IPS-20b (cell line): Measurements from ENCODE around the gene TMCO4.
"Not testable (repeated sequence)": the region's sequence is repeated elsewhere in the genome, so short reads cannot be mapped to it uniquely, and the experiment has no call there.

Experiments used
- H3K27ac ChIP-seq: one replicate; pipeline ENCODE4 v1.5.1; 2013; ENCODE audit warnings: low read length
- H3K27me3 ChIP-seq: 2 replicates; pipeline ENCODE4 v1.6.1; 2013; ENCODE audit warnings: mild to moderate bottlenecking, low read length, inconsistent platforms; ENCODE audit not compliant: insufficient read depth
- H3K36me3 ChIP-seq: 2 replicates; pipeline ENCODE4 v1.6.1; 2013; ENCODE audit warnings: low read depth, mild to moderate bottlenecking, inconsistent platforms, low read length, moderate library complexity; ENCODE audit not compliant: insufficient read depth
- H3K4me1 ChIP-seq: 2 replicates; pipeline ENCODE4 v1.6.1; 2013; ENCODE audit warnings: mild to moderate bottlenecking, control low read depth, inconsistent platforms, low read length, moderate library complexity; ENCODE audit not compliant: insufficient read depth
- H3K4me3 ChIP-seq: 2 replicates; pipeline ENCODE4 v1.5.1; 2013; ENCODE audit warnings: mild to moderate bottlenecking, low read length, inconsistent platforms
- H3K9ac ChIP-seq: 2 replicates; pipeline ENCODE4 v1.6.1; 2013; ENCODE audit warnings: low read depth, mild to moderate bottlenecking, inconsistent platforms, low read length, moderate library complexity
- H3K9me3 ChIP-seq: 2 replicates; pipeline ENCODE4 v1.6.1; 2013; ENCODE audit warnings: mild to moderate bottlenecking, low read depth, low read length, inconsistent platforms; ENCODE audit not compliant: insufficient read depth

The TMCO4 gene

DNA sequence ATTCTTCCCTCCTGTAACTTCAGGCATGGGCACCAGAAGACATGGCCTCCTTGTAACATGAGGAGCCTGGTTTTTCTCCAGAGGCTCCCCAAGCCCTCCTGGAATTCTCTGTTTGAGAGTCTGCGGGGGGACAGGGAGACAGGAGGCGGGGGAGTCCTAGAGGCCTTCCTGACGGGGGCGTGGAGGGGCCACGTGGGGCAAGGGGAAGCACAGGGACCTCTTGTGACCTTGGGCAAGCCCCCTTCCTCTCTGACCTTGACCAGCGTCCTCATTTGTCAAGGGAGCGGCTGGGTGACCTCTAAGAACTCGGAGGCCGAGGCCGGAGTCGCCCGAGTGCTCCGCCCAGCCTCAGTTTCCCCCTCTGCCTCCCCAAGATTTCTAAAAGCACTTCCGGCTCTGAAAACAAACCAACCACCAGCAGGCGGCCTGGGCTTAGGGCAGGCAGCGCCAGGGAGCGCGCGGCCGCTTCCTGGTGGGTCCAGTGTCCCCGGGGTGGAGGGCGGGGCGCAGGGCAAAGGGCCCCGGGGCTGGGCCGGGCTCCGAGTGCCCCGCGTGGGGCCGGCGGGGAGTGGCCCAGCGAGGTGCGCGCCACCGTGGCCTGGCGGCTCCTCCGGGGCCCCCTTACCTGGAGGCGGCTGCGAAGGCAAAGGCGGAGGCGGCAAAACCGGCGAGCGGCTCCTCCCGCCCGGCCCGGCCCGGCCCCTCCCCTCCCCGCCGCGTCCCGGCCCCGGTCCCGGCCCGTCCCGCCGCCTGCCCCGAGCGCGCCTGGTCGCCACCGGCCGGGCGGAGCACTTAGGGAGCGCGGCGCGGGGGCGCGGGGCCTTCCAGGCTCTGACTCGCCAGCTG is at the start of gene TMCO4:
TMCO4 (minus strand) TSS at position 687 of the 846 bp plus-strand sequence. CDS start 19,158 bp downstream, outside the sequence.
- peaks cover 38% of the 10 kb centered on the region for H3K27me3 ChIP-seq
- peak within 1 kb of the TSS; percentile 56; the same call in 1 of the 2 replicates for H3K4me3 ChIP-seq
- no peak within 1 kb of the TSS; the same call in 1 of the 2 replicates for H3K9ac ChIP-seq
- H3K27ac ChIP-seq: no peak within 1 kb of the TSS
- H3K4me1 ChIP-seq: peaks cover 3% of the 10 kb centered on the region; the same call in 1 of the 2 replicates
- no peaks in the 10 kb centered on the region for H3K9me3 ChIP-seq
- H3K36me3 ChIP-seq: no peaks in the 10 kb centered on the region

GRCh38 chr1:19849307-19849706 is 49.6 kb upstream of the TMCO4 start:
- not testable (repeated sequence) for H3K9ac ChIP-seq, H3K27ac ChIP-seq, H3K4me3 ChIP-seq, H3K9me3 ChIP-seq, H3K4me1 ChIP-seq, H3K27me3 ChIP-seq, H3K36me3 ChIP-seq

DNA sequence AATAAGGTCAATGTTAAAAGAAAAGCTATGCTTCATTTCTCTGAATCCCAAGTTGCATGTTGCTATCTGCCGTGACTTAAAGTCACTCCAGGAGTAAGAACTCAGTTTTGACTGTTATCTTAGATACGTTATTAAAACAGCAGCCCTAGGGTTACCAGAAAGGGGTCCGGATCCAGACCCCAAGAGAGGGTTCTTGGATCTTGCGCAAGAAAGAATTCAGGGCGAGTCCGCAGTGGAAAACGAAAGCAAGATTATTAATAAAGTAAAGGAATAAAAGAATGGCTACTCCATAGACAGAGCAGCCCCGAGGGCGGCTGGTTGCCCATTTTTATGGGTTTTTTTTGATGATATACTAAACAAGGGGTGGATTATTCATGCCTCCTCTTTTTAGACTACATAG is 47.6 kb upstream of the TMCO4 start:
- not testable (repeated sequence) for H3K27me3 ChIP-seq

DNA sequence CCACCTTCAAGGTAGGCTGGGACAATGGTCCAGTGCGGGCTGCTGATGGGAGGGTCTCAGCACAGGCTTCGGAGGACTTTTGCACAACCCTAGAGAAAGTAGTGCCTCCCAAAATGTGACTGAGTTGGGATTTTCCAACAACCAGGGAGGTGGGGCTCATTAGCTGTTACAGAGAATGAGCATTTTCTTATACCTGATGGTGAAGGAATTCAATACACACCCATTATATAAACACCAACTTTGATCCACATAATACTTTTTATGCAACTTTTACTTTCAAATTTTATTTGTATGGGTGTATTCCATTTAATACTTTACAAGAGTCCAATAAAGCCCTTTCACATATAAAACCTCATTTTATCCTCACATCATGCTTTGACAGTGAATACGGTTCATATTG is 46.6 kb upstream of the TMCO4 start:
- Histone ChIP-seq H3K36me3 (no peaks in the 10 kb centered on the region), H3K27ac (no peak overlapping the region), H3K4me1 (no peaks in the 10 kb centered on the region), H3K27me3 (no peaks in the 10 kb centered on the region), H3K9me3 (no peaks in the 10 kb centered on the region), H3K4me3 (no peak overlapping the region), H3K9ac (no peak overlapping the region)

More for the DNA sequence above, 47.6 kb upstream of the TMCO4 start:
- not testable (repeated sequence) for H3K9me3 ChIP-seq, H3K9ac ChIP-seq, H3K36me3 ChIP-seq, H3K4me1 ChIP-seq, H3K27ac ChIP-seq, H3K4me3 ChIP-seq

- Histone ChIP-seq H3K4me3 (no peak overlapping the region), H3K27ac (no peak overlapping the region), H3K36me3 (no peaks in the 10 kb centered on the region), H3K9me3 (no peaks in the 10 kb centered on the region), H3K4me1 (no peaks in the 10 kb centered on the region), H3K9ac (no peak overlapping the region), H3K27me3 (no peaks in the 10 kb centered on the region)
These were observed 45.8 kb upstream of the TMCO4 start for GRCh38 chr1:19845555-19845954.

DNA sequence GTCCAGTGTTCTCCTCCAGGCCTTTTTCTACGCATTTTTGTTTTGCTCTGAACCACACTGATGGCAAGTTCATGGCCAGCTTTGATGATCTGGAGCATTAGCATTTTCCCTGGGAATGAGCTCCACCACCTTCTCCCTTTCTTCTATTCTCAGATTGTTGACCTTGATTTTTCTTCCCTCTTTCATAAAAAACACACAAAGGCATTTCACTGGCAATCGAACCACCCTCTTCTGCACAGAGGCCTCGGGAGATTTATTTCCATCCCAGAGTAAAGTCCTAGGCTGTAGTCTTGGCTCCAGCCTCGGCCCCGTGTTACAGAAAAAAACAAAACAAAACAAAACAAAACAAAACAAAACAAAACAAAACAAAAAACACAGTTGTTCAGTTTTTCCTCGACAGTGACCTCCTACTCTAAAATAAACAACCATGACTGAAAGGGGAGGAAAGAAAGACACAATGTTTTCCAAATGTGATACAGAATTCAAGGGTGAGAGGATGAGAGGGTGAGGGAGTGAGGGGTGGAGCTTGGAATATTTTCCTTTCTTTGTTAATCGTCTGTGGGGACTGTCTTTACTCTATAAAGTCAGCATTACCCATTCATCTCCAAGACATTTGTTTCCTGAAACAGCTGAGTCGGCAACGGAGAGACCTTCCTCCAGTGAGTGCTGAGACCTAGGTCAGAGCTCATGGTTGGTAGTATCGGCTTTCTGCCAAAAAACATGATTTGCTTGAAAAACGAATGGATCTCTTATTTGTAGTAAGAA is 45.2 kb upstream of the TMCO4 start:
- H3K9me3 ChIP-seq: no peaks in the 10 kb centered on the region
- H3K4me3 ChIP-seq: no peak overlapping the region
- H3K27me3 ChIP-seq: no peaks in the 10 kb centered on the region
- no peaks in the 10 kb centered on the region for H3K36me3 ChIP-seq
- H3K9ac ChIP-seq: no peak overlapping the region
- no peak overlapping the region for H3K27ac ChIP-seq
- H3K4me1 ChIP-seq: no peaks in the 10 kb centered on the region

DNA sequence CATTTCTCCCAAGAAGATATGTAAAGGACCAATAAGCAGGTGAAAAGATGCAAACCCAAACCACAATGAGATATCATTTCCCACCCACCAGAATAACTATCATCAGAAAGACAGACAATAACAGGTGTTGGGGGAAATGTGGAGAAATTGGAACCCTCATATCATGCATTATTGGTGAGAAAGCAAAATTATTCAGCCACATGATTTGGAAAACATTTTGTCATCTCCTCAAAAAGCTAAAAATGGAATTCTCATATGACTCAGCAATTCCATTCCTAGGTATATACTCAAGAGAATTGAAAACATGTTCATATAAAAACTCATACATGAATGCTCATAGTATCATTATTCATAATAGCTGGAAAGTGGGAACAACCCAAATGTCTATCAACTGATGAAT is 40.5 kb upstream of the TMCO4 start:
- Histone ChIP-seq H3K36me3 (no peaks in the 10 kb centered on the region), H3K27ac (no peak overlapping the region), H3K9ac (no peak overlapping the region), H3K4me3 (no peak overlapping the region), H3K9me3 (no peaks in the 10 kb centered on the region), H3K27me3 (no peaks in the 10 kb centered on the region), H3K4me1 (no peaks in the 10 kb centered on the region)

DNA sequence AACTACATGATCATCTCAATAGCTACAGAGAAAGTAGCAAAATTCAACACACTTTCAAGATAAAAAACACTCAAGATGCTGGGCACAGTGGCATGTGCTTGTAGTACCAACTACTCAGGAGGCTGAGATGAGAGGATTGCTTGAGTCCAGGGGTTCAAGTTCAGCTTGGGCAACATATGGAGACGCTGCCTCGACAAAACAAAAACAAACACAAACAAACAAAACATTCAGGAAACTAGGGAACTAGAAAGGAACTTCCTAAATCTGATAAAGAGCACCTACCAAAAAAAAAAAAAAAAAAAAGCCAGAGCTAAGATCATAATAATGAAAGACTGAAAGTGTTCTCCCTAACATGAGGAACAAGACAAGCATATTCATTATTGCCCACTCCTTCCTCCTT is 38.1 kb upstream of the TMCO4 start:
- no peaks in the 10 kb centered on the region for H3K36me3 ChIP-seq
- no peaks in the 10 kb centered on the region for H3K4me1 ChIP-seq
- no peak overlapping the region for H3K9ac ChIP-seq
- H3K9me3 ChIP-seq: no peaks in the 10 kb centered on the region
- H3K4me3 ChIP-seq: no peak overlapping the region
- no peak overlapping the region for H3K27ac ChIP-seq
- H3K27me3 ChIP-seq: no peaks in the 10 kb centered on the region

DNA sequence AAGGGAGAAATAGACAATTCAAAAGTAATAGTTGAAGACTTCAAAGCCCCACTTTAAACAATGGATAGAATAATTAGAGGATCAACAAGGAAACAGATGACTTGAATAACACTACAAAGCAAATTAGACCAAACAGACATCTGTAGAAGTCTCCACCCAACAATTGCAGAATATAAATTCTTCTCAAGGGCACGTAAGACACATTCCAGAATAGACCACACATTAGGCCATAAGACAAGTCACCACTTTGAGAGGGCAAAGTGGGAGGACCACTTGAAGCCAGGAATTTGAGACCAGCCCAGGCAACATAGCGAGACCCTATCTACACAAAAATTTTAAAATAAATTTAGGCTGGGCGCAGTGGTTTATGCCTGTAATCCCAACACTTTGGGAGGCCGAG is 35.9 kb upstream of the TMCO4 start:
- Histone ChIP-seq H3K36me3 (no peaks in the 10 kb centered on the region), H3K4me3 (no peak overlapping the region), H3K9ac (no peak overlapping the region), H3K27me3 (no peaks in the 10 kb centered on the region), H3K9me3 (no peaks in the 10 kb centered on the region), H3K27ac (no peak overlapping the region), H3K4me1 (no peaks in the 10 kb centered on the region)

- no peak overlapping the region for H3K27ac ChIP-seq
- no peaks in the 10 kb centered on the region for H3K9me3 ChIP-seq
These were observed 31.7 kb upstream of the TMCO4 start for GRCh38 chr1:19831441-19831840.

DNA sequence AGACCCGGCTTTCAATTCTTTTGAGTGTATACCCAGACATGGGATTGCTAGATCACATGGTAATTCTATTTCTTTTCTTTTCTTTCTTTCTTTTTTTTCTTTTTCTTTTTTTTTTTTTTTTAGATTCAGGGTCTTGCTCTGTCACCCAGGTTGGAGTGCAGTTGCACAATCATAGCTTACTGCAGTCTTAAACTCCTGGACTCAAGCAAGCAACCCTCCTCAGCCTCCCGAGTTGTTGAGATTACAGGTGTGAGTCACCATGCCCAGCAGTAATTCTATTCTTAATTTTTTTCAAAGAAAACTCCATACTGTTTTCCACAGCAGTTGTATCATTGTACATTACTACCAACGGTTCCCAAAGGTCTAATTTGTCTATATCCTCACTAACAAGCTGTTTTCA is 28.8 kb upstream of the TMCO4 start:
- no peaks in the 10 kb centered on the region for H3K36me3 ChIP-seq
- peaks cover 5% of the 10 kb centered on the region; the same call in 1 of the 2 replicates for H3K27me3 ChIP-seq
- H3K4me1 ChIP-seq: no peaks in the 10 kb centered on the region
- H3K9ac ChIP-seq: no peak overlapping the region
- H3K4me3 ChIP-seq: no peak overlapping the region
- H3K27ac ChIP-seq: no peak overlapping the region
- no peaks in the 10 kb centered on the region for H3K9me3 ChIP-seq

More at GRCh38 chr1:19831441-19831840, 31.7 kb upstream of the TMCO4 start:
- no peaks in the 10 kb centered on the region for H3K27me3 ChIP-seq
- H3K36me3 ChIP-seq: no peaks in the 10 kb centered on the region
- H3K4me1 ChIP-seq: no peaks in the 10 kb centered on the region
- H3K9ac ChIP-seq: no peak overlapping the region
- no peak overlapping the region for H3K4me3 ChIP-seq

- H3K36me3 ChIP-seq: no peaks in the 10 kb centered on the region
- H3K27ac ChIP-seq: no peak overlapping the region
- no peak overlapping the region for H3K4me3 ChIP-seq
- H3K27me3 ChIP-seq: peaks cover 5% of the 10 kb centered on the region; the same call in 1 of the 2 replicates
- H3K9me3 ChIP-seq: no peaks in the 10 kb centered on the region
- H3K4me1 ChIP-seq: no peaks in the 10 kb centered on the region
- no peak overlapping the region for H3K9ac ChIP-seq
These were observed 25.6 kb upstream of the TMCO4 start for GRCh38 chr1:19825298-19825697.
